ENCODE data around the gene ADAMTS14. TPM values are rescaled to one million over a fixed set of nuclear protein-coding genes. Genes with fewer than 3 reads are reported as not detected.

The ADAMTS14 gene
- total RNA-seq, 3 donors from 2014 or later = under 0.01 to 0.15 (median under 0.01) TPM

GRCh38 chr10:70742537-70743429 is 70.5 kb downstream of the ADAMTS14 start:
- intact Hi-C loops (cut with DNase I; ENCODE audit: low total_unique reads) = no loop called here
- H3K27ac ChIP-seq = no peak overlapping the region

GRCh38 chr10:70743430-70743788 is 71.1 kb downstream of the ADAMTS14 start:
- H3K4me3 ChIP-seq = no peak overlapping the region
- no peaks in the 10 kb centered on the region for H3K9me3 ChIP-seq
- TF ChIP-seq POLR2AphosphoS5 (IDR thresholded peaks at IDR 0.05) (no peak), CTCF (IDR thresholded peaks at IDR 0.05) (no peak)
- DNase-seq (ENCODE audit: low spot score in 2 of 2) = no peak
- H3K27ac ChIP-seq = no peak overlapping the region
- H3K36me3 ChIP-seq = no peaks in the 10 kb centered on the region
- H3K27me3 ChIP-seq = no peaks in the 10 kb centered on the region
- H3K4me1 ChIP-seq = no peaks in the 10 kb centered on the region
- intact Hi-C loops (cut with DNase I; ENCODE audit: low total_unique reads) = no loop called here

More at GRCh38 chr10:70742537-70743429, 70.5 kb downstream of the ADAMTS14 start:
- no peaks in the 10 kb centered on the region for H3K36me3 ChIP-seq
- H3K27me3 ChIP-seq = no peaks in the 10 kb centered on the region
- no peaks in the 10 kb centered on the region for H3K4me1 ChIP-seq
- no peak overlapping the region for H3K4me3 ChIP-seq
- TF ChIP-seq POLR2AphosphoS5 (IDR thresholded peaks at IDR 0.05) = no peak
- TF ChIP-seq CTCF (IDR thresholded peaks at IDR 0.05) = no peak
- no peak for TF ChIP-seq POLR2A (IDR thresholded peaks at IDR 0.05)
- no peaks in the 10 kb centered on the region for H3K9me3 ChIP-seq
- no peak for DNase-seq (ENCODE audit: low spot score in 2 of 2)

GRCh38 chr10:70743879-70744278 is 71.6 kb downstream of the ADAMTS14 start:
- Histone ChIP-seq H3K36me3 (no peaks in the 10 kb centered on the region), H3K9me3 (no peaks in the 10 kb centered on the region), H3K27me3 (no peaks in the 10 kb centered on the region), H3K27ac (no peak overlapping the region), H3K4me3 (no peak overlapping the region), H3K4me1 (no peaks in the 10 kb centered on the region)
- TF ChIP-seq CTCF (IDR thresholded peaks at IDR 0.05) (no peak), POLR2A (IDR thresholded peaks at IDR 0.05) (no peak), POLR2AphosphoS5 (IDR thresholded peaks at IDR 0.05) (no peak)
- intact Hi-C loops (cut with DNase I; ENCODE audit: low total_unique reads) = no loop called here
- DNase-seq (ENCODE audit: low spot score in 2 of 2) = no peak

GRCh38 chr10:70744617-70745143 is 72.4 kb downstream of the ADAMTS14 start:
- TF ChIP-seq CTCF (IDR thresholded peaks at IDR 0.05) (no peak), POLR2A (IDR thresholded peaks at IDR 0.05) (no peak), POLR2AphosphoS5 (IDR thresholded peaks at IDR 0.05) (no peak)
- Histone ChIP-seq H3K4me3 (no peak overlapping the region), H3K36me3 (no peaks in the 10 kb centered on the region), H3K4me1 (no peaks in the 10 kb centered on the region), H3K27me3 (no peaks in the 10 kb centered on the region), H3K9me3 (no peaks in the 10 kb centered on the region), H3K27ac (no peak overlapping the region)
- no peak for DNase-seq (ENCODE audit: low spot score in 2 of 2)
- intact Hi-C loops (cut with DNase I; ENCODE audit: low total_unique reads) = no loop called here

- no peak for DNase-seq (ENCODE audit: low spot score in 2 of 2)
- no peaks in the 10 kb centered on the region for H3K4me1 ChIP-seq
- TF ChIP-seq CTCF (IDR thresholded peaks at IDR 0.05) (no peak), POLR2A (IDR thresholded peaks at IDR 0.05) (no peak), POLR2AphosphoS5 (IDR thresholded peaks at IDR 0.05) (no peak)
- no peak overlapping the region for H3K27ac ChIP-seq
- H3K27me3 ChIP-seq = no peaks in the 10 kb centered on the region
- no peaks in the 10 kb centered on the region for H3K36me3 ChIP-seq
- no peaks in the 10 kb centered on the region for H3K9me3 ChIP-seq
- intact Hi-C loops (cut with DNase I; ENCODE audit: low total_unique reads) = no loop called here
- H3K4me3 ChIP-seq = no peak overlapping the region
Observed at GRCh38 chr10:70745555-70745954, 73.2 kb downstream of the ADAMTS14 start.
